Neural cell (in vitro differentiated cells): ENCODE data around the gene PCDHA9. TPM values are rescaled to one million over a fixed set of nuclear protein-coding genes. Genes with fewer than 3 reads are reported as not detected.

ENCODE experiments used
- H2AFZ ChIP-seq: fragments of 200-600, 300-800 bp; sonication (generic), shearing (Covaris generic); 2 replicates; pipeline ENCODE4 v1.6.0; 2014; ENCODE audit warnings: low read depth, mild to moderate bottlenecking, antibody characterized with exemption, low read length, moderate library complexity
- H3F3A ChIP-seq: fragments of 200-600 bp; shearing (Covaris generic); 2 replicates; pipeline ENCODE4 v1.6.1; 2016; ENCODE audit warnings: mild to moderate bottlenecking, moderate library complexity, mixed read lengths, antibody characterized with exemption, low read length; ENCODE audit not compliant: insufficient read depth, poor library complexity, severe bottlenecking
- H3K27ac ChIP-seq: fragments of 200-600, 300-800 bp; sonication (generic), shearing (Covaris generic); 2 replicates; pipeline ENCODE4 v1.5.1; 2014; ENCODE audit warnings: mild to moderate bottlenecking, low read length, moderate library complexity
- H3K27me3 ChIP-seq: fragments of 300-800, 200-600 bp; sonication (generic), shearing (Covaris generic); 2 replicates; pipeline ENCODE4 v1.6.0; 2014; ENCODE audit warnings: mild to moderate bottlenecking, low read depth, low read length, moderate library complexity; ENCODE audit not compliant: insufficient read depth
- H3K36me3 ChIP-seq: fragments of 300-800, 200-600 bp; sonication (generic), shearing (Covaris generic); 2 replicates; pipeline ENCODE4 v1.5.1; 2014; ENCODE audit warnings: mild to moderate bottlenecking, antibody characterized with exemption, low read length, moderate library complexity; ENCODE audit not compliant: insufficient read depth
- H3K4me2 ChIP-seq: fragments of 300-800, 200-600 bp; sonication (generic), shearing (Covaris generic); 2 replicates; pipeline ENCODE4 v1.6.0; 2014; ENCODE audit warnings: mild to moderate bottlenecking, low read length
- H3K4me3 ChIP-seq: fragments of 300-800, 200-600 bp; sonication (generic), shearing (Covaris generic); 2 replicates; pipeline ENCODE4 v1.5.1; 2014; ENCODE audit warnings: mild to moderate bottlenecking, low read length, moderate library complexity
- H3K79me2 ChIP-seq: fragments of 200-600 bp; shearing (Covaris generic); replicated peaks from 2 replicates; pipeline ENCODE4 v1.6.0; 2014; ENCODE audit warnings: mild to moderate bottlenecking, low read length, moderate library complexity; ENCODE audit not compliant: insufficient read depth
- H3K9ac ChIP-seq: fragments of 300-800, 200-600 bp; sonication (generic), shearing (Covaris generic); 2 replicates; pipeline ENCODE4 v1.6.1; 2016; ENCODE audit warnings: mild to moderate bottlenecking, low read length, mixed read lengths
- H3K9me2 ChIP-seq: fragments of 200-600 bp; shearing (Covaris generic); 2 replicates; pipeline ENCODE4 v1.6.1; 2016; ENCODE audit warnings: mild to moderate bottlenecking, low read length, mixed read lengths; ENCODE audit not compliant: insufficient read depth
- H3K9me3 ChIP-seq: fragments of 200-600, 300-800 bp; sonication (generic), shearing (Covaris generic); 2 replicates; pipeline ENCODE4 v1.6.1; 2016; ENCODE audit warnings: mild to moderate bottlenecking, mixed run types, low read length, moderate library complexity, mixed read lengths
- H4K20me1 ChIP-seq: fragments of 200-600 bp; shearing (Covaris generic); 2 replicates; pipeline ENCODE4 v1.6.1; 2016; ENCODE audit warnings: mild to moderate bottlenecking, mixed run types; ENCODE audit not compliant: insufficient read depth
- EP300 ChIP-seq: fragments of 450-650 bp; conservative IDR thresholded peaks from 2 replicates; pipeline ENCODE4 v1.6.1; 2014; ENCODE audit warnings: antibody characterized with exemption, mild to moderate bottlenecking, moderate library complexity; ENCODE audit not compliant: poor library complexity, severe bottlenecking
- EZH2 ChIP-seq: fragments of 200-600, 300-800 bp; shearing (Covaris generic), sonication (generic); IDR thresholded peaks from 2 replicates; pipeline ENCODE4 v1.6.1; 2014; ENCODE audit warnings: antibody characterized with exemption, low read length, borderline replicate concordance, mild to moderate bottlenecking; ENCODE audit not compliant: insufficient read depth, poor library complexity, severe bottlenecking
- MXI1 ChIP-seq: fragments of 450-650 bp; conservative IDR thresholded peaks from 2 replicates; pipeline ENCODE4 v1.6.1; 2014; ENCODE audit warnings: antibody characterized with exemption, mild to moderate bottlenecking; ENCODE audit not compliant: poor library complexity, severe bottlenecking
- POLR2AphosphoS5 ChIP-seq: IDR thresholded peaks from 2 replicates; pipeline ENCODE4 v1.6.1; 2012
- RAD21 ChIP-seq: fragments of 450-650 bp; conservative IDR thresholded peaks from 2 replicates; pipeline ENCODE4 v1.6.1; 2014; ENCODE audit warnings: antibody characterized with exemption, mild to moderate bottlenecking, moderate library complexity
- REST ChIP-seq: IDR thresholded peaks from 2 replicates; pipeline ENCODE4 v1.6.1; 2012; ENCODE audit warnings: borderline replicate concordance
- SMC3 ChIP-seq: fragments of 450-650 bp; conservative IDR thresholded peaks from 2 replicates; pipeline ENCODE4 v1.6.1; 2014; ENCODE audit warnings: antibody characterized with exemption, mild to moderate bottlenecking, moderate library complexity; ENCODE audit not compliant: poor library complexity
- TAF1 ChIP-seq: IDR thresholded peaks from 2 replicates; pipeline ENCODE4 v1.6.1; 2012; ENCODE audit warnings: low read depth
- polyA plus RNA-seq: library from polyadenylated mRNA; depleted of rRNA; stranded (reverse); fragments of >200 nt; gene quantifications from 2 replicates; pipeline ENCODE4 v1.2.3, GENCODE V29; 2014
- TF ChIP-seq, protein P1 (sequence below): fragments of 450-650 bp; IDR thresholded peaks from 2 replicates; pipeline ENCODE4 v1.5.1; 2014; ENCODE audit warnings: antibody characterized with exemption, mild to moderate bottlenecking, moderate library complexity; ENCODE audit not compliant: poor library complexity, severe bottlenecking

Gene PCDHA9
- polyA plus RNA-seq, 1 donor from 2014 or later, result 0.88 TPM

GRCh38 chr5:140857987-140858240 is 9.7 kb downstream of the PCDHA9 start:
- no peak overlapping the region for H2AFZ ChIP-seq
- no peak overlapping the region for H3K9ac ChIP-seq
- H3F3A ChIP-seq, result peaks cover 3% of the 10 kb centered on the region
- peaks cover 9% of the 10 kb centered on the region for H3K79me2 ChIP-seq
- H3K9me2 ChIP-seq, result no peaks in the 10 kb centered on the region
- peaks cover 34% of the 10 kb centered on the region for H3K9me3 ChIP-seq
- no peak for TF ChIP-seq MXI1
- no peak for TF ChIP-seq REST
- TF ChIP-seq TAF1, result no peak
- TF ChIP-seq, protein P1, sequence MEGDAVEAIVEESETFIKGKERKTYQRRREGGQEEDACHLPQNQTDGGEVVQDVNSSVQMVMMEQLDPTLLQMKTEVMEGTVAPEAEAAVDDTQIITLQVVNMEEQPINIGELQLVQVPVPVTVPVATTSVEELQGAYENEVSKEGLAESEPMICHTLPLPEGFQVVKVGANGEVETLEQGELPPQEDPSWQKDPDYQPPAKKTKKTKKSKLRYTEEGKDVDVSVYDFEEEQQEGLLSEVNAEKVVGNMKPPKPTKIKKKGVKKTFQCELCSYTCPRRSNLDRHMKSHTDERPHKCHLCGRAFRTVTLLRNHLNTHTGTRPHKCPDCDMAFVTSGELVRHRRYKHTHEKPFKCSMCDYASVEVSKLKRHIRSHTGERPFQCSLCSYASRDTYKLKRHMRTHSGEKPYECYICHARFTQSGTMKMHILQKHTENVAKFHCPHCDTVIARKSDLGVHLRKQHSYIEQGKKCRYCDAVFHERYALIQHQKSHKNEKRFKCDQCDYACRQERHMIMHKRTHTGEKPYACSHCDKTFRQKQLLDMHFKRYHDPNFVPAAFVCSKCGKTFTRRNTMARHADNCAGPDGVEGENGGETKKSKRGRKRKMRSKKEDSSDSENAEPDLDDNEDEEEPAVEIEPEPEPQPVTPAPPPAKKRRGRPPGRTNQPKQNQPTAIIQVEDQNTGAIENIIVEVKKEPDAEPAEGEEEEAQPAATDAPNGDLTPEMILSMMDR, result no peak
- TF ChIP-seq EP300, result no peak
- TF ChIP-seq SMC3, result no peak
- no peak for TF ChIP-seq RAD21
- TF ChIP-seq EZH2, result no peak
- no peak for TF ChIP-seq POLR2AphosphoS5
- peaks cover 28% of the 10 kb centered on the region for H3K36me3 ChIP-seq
- peak overlapping the region; percentile 37 for H3K4me3 ChIP-seq
- no peaks in the 10 kb centered on the region for H4K20me1 ChIP-seq
- H3K27ac ChIP-seq, result no peak overlapping the region
- H3K27me3 ChIP-seq, result no peaks in the 10 kb centered on the region
- H3K4me2 ChIP-seq, result no peak overlapping the region

- Histone ChIP-seq H2AFZ (no peak overlapping the region), H3K4me3 (no peak overlapping the region), H3K27ac (no peak overlapping the region), H3K9ac (no peak overlapping the region), H3K36me3 (peaks cover 52% of the 10 kb centered on the region), H3K27me3 (no peaks in the 10 kb centered on the region), H3F3A (peaks cover 3% of the 10 kb centered on the region), H3K4me2 (no peak overlapping the region), H3K9me2 (no peaks in the 10 kb centered on the region), H4K20me1 (no peaks in the 10 kb centered on the region), H3K9me3 (peaks cover 45% of the 10 kb centered on the region), H3K79me2 (peaks cover 40% of the 10 kb centered on the region)
- no peak for TF ChIP-seq EZH2
- no peak for TF ChIP-seq POLR2AphosphoS5
- no peak for TF ChIP-seq TAF1
- no peak for TF ChIP-seq RAD21
- TF ChIP-seq REST, result no peak
- no peak for TF ChIP-seq MXI1
- TF ChIP-seq EP300, result no peak
- TF ChIP-seq SMC3, result no peak
- TF ChIP-seq, protein P1, result no peak
These were observed 14.5 kb downstream of the PCDHA9 start for GRCh38 chr5:140862441-140863295.
